Parathyroid adenoma (tissue), 2 donors: ENCODE measurements around the gene TMEM131.

Experiments
- H2AFZ ChIP-seq: fragments of 300-600 bp; sonication (generic); one replicate; pipeline ENCODE4 v1.7.0; 2017; ENCODE audit warnings: antibody characterized with exemption, mild to moderate bottlenecking
- H3K27ac ChIP-seq: fragments of 300-600 bp; sonication (generic); one replicate; pipeline ENCODE4 v1.7.0; 2017
- H3K27me3 ChIP-seq: fragments of 300-600 bp; sonication (generic); one replicate; pipeline ENCODE4 v1.7.0; 2017; ENCODE audit warnings: low read length; ENCODE audit not compliant: control insufficient read depth, insufficient read depth
- H3K36me3 ChIP-seq: fragments of 300-600 bp; sonication (generic); one replicate; pipeline ENCODE4 v1.7.0; 2017; ENCODE audit warnings: low read length; ENCODE audit not compliant: control insufficient read depth, insufficient read depth
- H3K4me1 ChIP-seq: fragments of 300-600 bp; sonication (generic); one replicate; pipeline ENCODE4 v1.7.0; 2017; ENCODE audit warnings: control low read depth
- H3K4me2 ChIP-seq: fragments of 300-600 bp; sonication (generic); one replicate; pipeline ENCODE4 v1.7.0; 2017; ENCODE audit warnings: low read length
- H3K4me3 ChIP-seq: fragments of 300-600 bp; sonication (generic); one replicate; pipeline ENCODE4 v1.7.0; 2017; ENCODE audit warnings: low read depth, low read length
- H3K79me2 ChIP-seq: fragments of 300-600 bp; sonication (generic); one replicate; pipeline ENCODE4 v1.7.0; 2017; ENCODE audit warnings: control low read depth
- H3K9ac ChIP-seq: fragments of 300-600 bp; sonication (generic); one replicate; pipeline ENCODE4 v1.7.0; 2017; ENCODE audit warnings: mild to moderate bottlenecking
- H3K9me3 ChIP-seq: fragments of 300-600 bp; sonication (generic); one replicate; pipeline ENCODE4 v1.7.0; 2017; ENCODE audit warnings: low read length; ENCODE audit not compliant: control insufficient read depth
- CTCF ChIP-seq: fragments of 300-600 bp; sonication (generic); IDR thresholded peaks from one replicate; pipeline ENCODE4 v1.7.0; 2017; ENCODE audit warnings: antibody characterized with exemption, mild to moderate bottlenecking
- donor health status: primary hyperparathyroidism.

Gene TMEM131

DNA sequence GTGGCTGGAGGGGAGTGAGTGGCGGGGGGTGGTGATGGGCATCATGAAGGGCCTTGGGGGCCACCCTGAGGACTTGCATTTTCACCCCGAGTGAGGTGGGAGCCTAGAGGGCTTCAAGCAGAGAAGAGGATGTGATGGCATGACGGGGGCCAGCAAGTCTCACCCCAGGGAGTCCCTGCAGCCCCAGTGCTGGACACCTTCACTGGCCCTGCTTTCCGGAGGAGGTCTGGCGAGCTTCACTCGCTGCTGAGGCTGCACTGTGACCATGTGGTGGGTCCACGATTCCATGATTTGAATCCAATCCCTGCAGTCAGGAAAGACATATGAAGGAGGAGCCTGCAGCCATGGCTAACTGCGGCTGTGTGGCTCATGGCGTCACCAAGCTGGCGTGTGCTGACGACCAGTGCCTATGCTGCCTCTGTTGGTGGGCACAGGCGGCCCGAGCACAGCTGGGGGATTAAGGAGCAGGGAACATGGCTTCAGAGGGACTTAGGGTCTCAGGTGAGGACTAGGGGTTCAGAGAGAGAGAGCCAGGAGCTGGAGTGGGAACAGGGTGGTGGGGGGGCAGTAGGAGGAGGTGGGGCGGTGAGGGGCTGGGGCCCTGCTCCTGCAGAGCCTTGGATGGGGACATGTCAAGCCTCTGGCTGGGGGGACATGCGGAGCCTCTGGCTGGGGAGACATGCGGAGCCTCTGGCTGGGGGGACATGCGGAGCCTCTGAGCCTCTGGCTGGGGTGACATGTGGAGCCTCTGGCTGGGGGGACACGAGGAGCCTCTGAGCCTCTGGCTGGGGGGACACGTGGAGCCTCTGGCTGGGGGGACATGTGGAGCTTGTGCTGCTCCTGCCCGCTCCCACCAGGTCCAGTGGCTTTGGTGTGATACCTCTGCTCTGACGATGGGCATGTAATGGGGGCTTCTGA lies 278.8 kb downstream of the TMEM131 start:
- no peaks in the 10 kb centered on the region for H3K9me3 ChIP-seq
- no peak overlapping the region for H3K4me3 ChIP-seq
- no peak overlapping the region for H3K27ac ChIP-seq
- no peak overlapping the region for H3K9ac ChIP-seq
- H3K4me1 ChIP-seq = no peaks in the 10 kb centered on the region
- H3K27me3 ChIP-seq = no peaks in the 10 kb centered on the region
- H3K36me3 ChIP-seq = no peaks in the 10 kb centered on the region
- no peak overlapping the region for H3K4me2 ChIP-seq
- no peak overlapping the region for H2AFZ ChIP-seq
- no peaks in the 10 kb centered on the region for H3K79me2 ChIP-seq
- TF ChIP-seq CTCF = no peak

GRCh38 chr2:97715951-97716694 lies 279.6 kb downstream of the TMEM131 start:
- TF ChIP-seq CTCF = no peak
- no peaks in the 10 kb centered on the region for H3K79me2 ChIP-seq
- H2AFZ ChIP-seq = no peak overlapping the region
- H3K9ac ChIP-seq = no peak overlapping the region
- peaks cover 2% of the 10 kb centered on the region for H3K4me1 ChIP-seq
- H3K27ac ChIP-seq = no peak overlapping the region
- no peak overlapping the region for H3K4me2 ChIP-seq
- no peaks in the 10 kb centered on the region for H3K9me3 ChIP-seq
- no peaks in the 10 kb centered on the region for H3K27me3 ChIP-seq
- H3K36me3 ChIP-seq = no peaks in the 10 kb centered on the region
- H3K4me3 ChIP-seq = no peak overlapping the region

DNA sequence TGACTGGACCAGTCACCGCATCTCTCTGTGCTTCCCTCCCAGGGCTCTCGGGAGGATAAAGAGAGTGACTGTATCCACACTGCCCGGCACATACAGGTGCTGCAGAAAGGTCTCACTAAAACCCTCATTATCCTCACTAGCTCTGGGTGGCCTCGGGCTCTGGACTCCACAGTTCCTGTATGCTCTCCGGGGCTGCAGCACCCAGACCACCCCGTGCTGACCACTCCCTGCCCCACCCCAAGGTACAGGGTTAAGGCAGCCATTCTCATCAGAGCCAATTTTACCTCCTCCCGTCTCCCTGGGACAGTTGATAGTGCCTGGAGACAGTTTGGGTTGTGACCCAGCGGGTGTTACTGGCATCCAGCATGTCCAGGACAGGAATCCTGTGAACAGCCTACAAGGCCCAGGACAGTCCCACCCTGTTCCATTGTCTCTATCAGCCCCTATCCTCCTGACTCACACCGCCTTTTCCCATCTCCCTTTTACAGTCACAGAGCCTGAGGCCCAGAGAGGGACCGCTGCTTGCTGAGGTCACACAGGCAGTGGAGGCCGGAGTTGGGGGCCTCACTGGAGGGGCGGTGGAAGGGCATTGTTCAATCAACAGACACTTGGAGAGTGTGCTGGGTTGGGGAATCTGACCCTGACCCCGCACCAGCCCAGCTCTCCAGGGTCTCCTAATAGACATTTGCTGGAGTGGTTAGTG lies 280.6 kb downstream of the TMEM131 start:
- Histone ChIP-seq H3K79me2 (no peaks in the 10 kb centered on the region), H3K27ac (no peak overlapping the region), H2AFZ (no peak overlapping the region), H3K9ac (no peak overlapping the region), H3K4me3 (no peak overlapping the region), H3K4me2 (no peak overlapping the region), H3K27me3 (no peaks in the 10 kb centered on the region), H3K36me3 (no peaks in the 10 kb centered on the region), H3K4me1 (peaks cover 9% of the 10 kb centered on the region), H3K9me3 (no peaks in the 10 kb centered on the region)
- no peak for TF ChIP-seq CTCF

DNA sequence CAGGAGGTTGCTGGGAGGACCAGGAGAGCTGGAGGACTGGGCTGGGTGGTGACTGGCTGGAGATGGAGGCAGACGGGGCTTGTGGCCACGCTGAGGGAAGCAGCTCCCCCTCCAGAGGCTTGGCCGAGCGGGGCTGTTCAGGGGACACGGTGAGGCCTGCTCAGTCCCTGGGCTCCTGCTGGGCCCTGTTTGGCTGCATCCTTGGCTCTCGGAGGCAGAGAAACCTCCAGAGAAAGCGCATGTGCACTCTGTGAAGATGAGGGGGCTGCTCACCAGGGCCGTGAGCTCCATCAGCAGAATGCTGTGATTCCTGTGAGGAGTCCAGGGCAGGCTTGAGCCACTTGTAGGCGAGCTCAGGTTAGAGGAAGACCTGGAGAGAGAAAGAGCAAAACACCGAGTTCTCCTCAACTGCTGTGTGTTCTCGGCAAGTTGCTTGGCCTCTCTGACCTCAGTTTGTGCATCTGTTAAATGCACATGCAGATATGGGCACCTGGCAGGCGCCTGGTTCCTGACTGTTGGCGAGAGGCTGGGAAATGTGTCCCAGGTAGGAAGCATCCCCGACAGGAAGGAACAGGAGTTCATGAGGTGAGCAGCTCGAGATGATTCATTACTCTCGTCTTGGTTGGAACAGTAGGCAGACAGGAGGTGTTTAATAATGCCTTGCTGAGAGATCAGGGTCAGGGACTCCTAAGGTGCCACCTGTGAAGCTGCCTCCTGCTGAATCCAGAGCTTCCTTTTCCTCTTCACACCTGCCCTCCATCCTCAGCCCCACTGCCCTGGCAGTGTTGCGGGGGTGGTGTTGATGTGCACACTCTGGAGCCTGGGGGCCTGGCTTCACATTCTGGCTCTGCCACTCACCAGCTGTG lies 281.4 kb downstream of the TMEM131 start:
- H3K27ac ChIP-seq = no peak overlapping the region
- H3K4me2 ChIP-seq = no peak overlapping the region
- peaks cover 9% of the 10 kb centered on the region for H3K4me1 ChIP-seq
- no peak overlapping the region for H3K4me3 ChIP-seq
- no peaks in the 10 kb centered on the region for H3K27me3 ChIP-seq
- H3K9me3 ChIP-seq = no peaks in the 10 kb centered on the region
- TF ChIP-seq CTCF = no peak
- H3K79me2 ChIP-seq = no peaks in the 10 kb centered on the region
- H2AFZ ChIP-seq = no peak overlapping the region
- no peaks in the 10 kb centered on the region for H3K36me3 ChIP-seq
- no peak overlapping the region for H3K9ac ChIP-seq
